ENCODE data around the gene OLFML2B.

DNA sequence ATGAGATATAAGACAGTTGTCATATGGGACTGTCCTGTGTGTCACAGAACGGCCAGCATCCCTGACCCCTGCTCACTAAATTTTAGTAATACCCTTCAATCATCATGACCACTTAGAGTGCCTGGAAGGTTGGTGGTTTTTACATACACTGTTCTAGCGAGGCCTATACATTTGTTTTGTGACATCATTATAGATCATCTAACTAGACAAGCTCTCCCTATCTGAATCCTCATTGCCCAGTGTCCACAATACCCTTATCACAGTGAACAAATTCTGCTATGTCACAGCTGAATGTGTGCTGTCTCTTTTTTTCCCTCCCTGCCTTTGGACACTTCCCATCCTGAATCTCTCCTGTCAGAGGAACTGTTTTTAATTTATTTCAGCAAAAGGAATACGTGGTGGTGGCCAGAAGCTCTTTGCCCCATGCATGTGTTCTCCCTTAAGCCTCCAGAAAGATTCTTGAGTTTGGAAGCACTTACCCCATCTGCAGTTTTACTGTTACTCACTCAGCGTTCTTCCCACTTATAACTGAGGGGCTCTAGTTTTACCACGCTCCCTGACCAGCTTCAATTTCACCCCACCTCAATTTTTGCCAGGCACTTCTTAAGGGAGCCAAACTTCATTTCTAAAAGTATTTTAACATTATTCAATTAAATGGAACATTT is 70.3 kb downstream of the OLFML2B start:
- no peak for TF ChIP-seq MAZ (IDR thresholded peaks at IDR 0.05; ENCODE audit: borderline replicate concordance, low read depth, low read length)
- TF ChIP-seq MXI1 (IDR thresholded peaks at IDR 0.05; ENCODE audit: borderline replicate concordance, low read depth, low read length): no peak
- TF ChIP-seq, protein P1, sequence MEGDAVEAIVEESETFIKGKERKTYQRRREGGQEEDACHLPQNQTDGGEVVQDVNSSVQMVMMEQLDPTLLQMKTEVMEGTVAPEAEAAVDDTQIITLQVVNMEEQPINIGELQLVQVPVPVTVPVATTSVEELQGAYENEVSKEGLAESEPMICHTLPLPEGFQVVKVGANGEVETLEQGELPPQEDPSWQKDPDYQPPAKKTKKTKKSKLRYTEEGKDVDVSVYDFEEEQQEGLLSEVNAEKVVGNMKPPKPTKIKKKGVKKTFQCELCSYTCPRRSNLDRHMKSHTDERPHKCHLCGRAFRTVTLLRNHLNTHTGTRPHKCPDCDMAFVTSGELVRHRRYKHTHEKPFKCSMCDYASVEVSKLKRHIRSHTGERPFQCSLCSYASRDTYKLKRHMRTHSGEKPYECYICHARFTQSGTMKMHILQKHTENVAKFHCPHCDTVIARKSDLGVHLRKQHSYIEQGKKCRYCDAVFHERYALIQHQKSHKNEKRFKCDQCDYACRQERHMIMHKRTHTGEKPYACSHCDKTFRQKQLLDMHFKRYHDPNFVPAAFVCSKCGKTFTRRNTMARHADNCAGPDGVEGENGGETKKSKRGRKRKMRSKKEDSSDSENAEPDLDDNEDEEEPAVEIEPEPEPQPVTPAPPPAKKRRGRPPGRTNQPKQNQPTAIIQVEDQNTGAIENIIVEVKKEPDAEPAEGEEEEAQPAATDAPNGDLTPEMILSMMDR (conservative IDR thresholded peaks at IDR 0.05; ENCODE audit: low read depth, low read length): no peak
- no peak for TF ChIP-seq MAFK (IDR thresholded peaks at IDR 0.05; ENCODE audit: low read depth, low read length)
- no peak for TF ChIP-seq USF2 (IDR thresholded peaks at IDR 0.05; ENCODE audit: low read depth, low read length)
- TF ChIP-seq RFX5 (IDR thresholded peaks at IDR 0.05; ENCODE audit: low read depth, low read length): no peak
- no peak for TF ChIP-seq RCOR1 (IDR thresholded peaks at IDR 0.05; ENCODE audit: insufficient replicate concordance, low read length)
- TF ChIP-seq SMC3 (IDR thresholded peaks at IDR 0.05; ENCODE audit: low read depth, low read length): no peak
- TF ChIP-seq POLR2A (IDR thresholded peaks at IDR 0.05; ENCODE audit: low read depth, low read length): no peak
- TF ChIP-seq RAD21 (IDR thresholded peaks at IDR 0.05; ENCODE audit: low read length): no peak
- TF ChIP-seq ELK1 (IDR thresholded peaks at IDR 0.05; ENCODE audit: borderline replicate concordance, low read depth, low read length): no peak

Measured in IMR-90 (cell line).